Sigmoid colon (tissue), 4 donors: ENCODE results near the gene BDP1.

ENCODE experiments used
- POLR2A ChIP-seq, 2 donors: fragments of 450-650 bp; IDR thresholded peaks; one replicate each; pipeline ENCODE4 v1.6.1; 2016; ENCODE audit warnings: antibody characterized with exemption in 2 of 2, mild to moderate bottlenecking in 2 of 2, moderate library complexity in 2 of 2
- POLR2AphosphoS5 ChIP-seq, 4 donors: sonication (generic); formaldehyde crosslinking; IDR thresholded peaks; one replicate each; pipeline ENCODE4 v1.6.1; 2017; ENCODE audit warnings: antibody characterized with exemption in 4 of 4
- TF ChIP-seq, protein P1 (sequence below), 4 experiments: fragments of 450-650 bp in 3 of 4; fragments of 200-600 bp in 1 of 4; IDR thresholded peaks; one replicate each; pipeline ENCODE4 v1.5.1; 2016 to 2019; ENCODE audit warnings: antibody characterized with exemption in 4 of 4, mild to moderate bottlenecking in 3 of 4, moderate library complexity in 2 of 4

DNA sequence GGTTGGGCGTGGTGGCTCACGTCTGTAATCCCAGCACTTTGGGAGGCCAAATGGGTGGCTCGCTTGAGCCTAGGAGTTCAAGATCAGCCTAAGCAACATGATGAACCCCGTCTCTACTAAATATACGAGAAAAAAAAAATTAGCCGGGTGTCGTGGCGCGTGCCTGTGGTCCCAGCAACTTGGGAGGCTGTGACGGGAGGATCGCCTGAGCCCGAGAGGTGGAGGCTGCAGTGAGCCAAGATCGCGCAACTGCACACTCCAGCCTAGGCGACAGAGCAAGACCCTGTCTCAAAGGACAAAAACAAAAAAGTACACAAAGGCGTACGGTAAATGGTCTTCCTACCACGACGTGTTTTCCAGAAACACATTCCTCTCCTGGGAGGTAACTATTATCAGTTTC is 538 bp upstream of the BDP1 start:
- TF ChIP-seq, protein P1, sequence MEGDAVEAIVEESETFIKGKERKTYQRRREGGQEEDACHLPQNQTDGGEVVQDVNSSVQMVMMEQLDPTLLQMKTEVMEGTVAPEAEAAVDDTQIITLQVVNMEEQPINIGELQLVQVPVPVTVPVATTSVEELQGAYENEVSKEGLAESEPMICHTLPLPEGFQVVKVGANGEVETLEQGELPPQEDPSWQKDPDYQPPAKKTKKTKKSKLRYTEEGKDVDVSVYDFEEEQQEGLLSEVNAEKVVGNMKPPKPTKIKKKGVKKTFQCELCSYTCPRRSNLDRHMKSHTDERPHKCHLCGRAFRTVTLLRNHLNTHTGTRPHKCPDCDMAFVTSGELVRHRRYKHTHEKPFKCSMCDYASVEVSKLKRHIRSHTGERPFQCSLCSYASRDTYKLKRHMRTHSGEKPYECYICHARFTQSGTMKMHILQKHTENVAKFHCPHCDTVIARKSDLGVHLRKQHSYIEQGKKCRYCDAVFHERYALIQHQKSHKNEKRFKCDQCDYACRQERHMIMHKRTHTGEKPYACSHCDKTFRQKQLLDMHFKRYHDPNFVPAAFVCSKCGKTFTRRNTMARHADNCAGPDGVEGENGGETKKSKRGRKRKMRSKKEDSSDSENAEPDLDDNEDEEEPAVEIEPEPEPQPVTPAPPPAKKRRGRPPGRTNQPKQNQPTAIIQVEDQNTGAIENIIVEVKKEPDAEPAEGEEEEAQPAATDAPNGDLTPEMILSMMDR (IDR thresholded peaks at IDR 0.05): no peak
- TF ChIP-seq POLR2A (IDR thresholded peaks at IDR 0.05): no peak
- no peak for TF ChIP-seq POLR2AphosphoS5 (IDR thresholded peaks at IDR 0.05)
